Measurements from ENCODE around the gene MCTP1.
"Not testable (repeated sequence)": the region's sequence is repeated elsewhere in the genome, so short reads cannot be mapped to it uniquely, and the experiment has no call there.

The MCTP1 gene

GRCh38 chr5:95032801-95033200 is 252.1 kb downstream of the MCTP1 start:
- no peak for DNase-seq (ENCODE audit: low read depth, low spot score)

DNA sequence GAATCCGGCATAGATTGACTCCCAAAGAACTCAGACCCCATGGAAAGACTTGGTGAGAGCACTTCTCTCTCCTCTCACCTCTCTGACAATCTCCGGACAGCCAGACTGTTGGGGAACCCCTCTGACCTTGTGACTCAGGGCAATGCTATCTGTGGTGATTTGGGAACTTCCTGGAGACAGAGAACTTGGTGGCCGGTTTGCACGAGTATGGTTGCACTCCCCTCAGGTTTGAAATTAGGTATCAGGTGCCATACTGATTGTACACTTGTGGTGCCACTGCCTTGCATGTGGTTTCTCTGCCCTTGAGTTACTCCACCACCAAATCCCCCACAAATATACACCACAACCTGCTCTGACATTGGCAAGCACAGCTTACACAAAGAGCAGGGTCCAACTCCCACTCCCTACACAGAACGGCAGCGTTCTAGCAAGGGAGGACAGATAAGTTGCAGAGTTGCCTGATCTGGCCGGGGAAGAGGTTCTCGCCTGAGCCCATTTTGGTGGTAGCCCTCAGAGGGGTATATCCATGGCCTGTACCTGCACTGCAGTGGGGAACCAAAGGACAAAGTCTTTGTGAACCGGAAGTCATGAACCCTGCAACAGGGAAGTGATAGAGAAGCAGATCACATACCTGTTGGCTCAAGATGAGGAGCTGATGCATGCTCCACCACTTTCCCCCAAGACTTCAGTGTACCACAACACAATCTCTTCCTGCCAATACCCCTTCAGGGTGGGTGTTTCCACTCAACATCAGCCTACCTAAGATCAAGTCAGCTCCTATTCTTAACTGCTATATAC is 255.1 kb downstream of the MCTP1 start:
- DNase-seq (ENCODE audit: low read depth, low spot score), result no peak

- no peak for DNase-seq (ENCODE audit: low read depth, low spot score)
Observed at GRCh38 chr5:95027775-95028174, 257.1 kb downstream of the MCTP1 start.

- no peak for DNase-seq (ENCODE audit: low read depth, low spot score)
Observed at GRCh38 chr5:95027151-95027721, 257.7 kb downstream of the MCTP1 start.

- no peak for DNase-seq (ENCODE audit: low read depth, low spot score)
Observed at GRCh38 chr5:95026718-95027117, 258.2 kb downstream of the MCTP1 start.

GRCh38 chr5:95022967-95023695 is 261.8 kb downstream of the MCTP1 start:
- no peak for DNase-seq (ENCODE audit: low read depth, low spot score)

- no peak for DNase-seq (ENCODE audit: low read depth, low spot score)
Observed at GRCh38 chr5:95020345-95020744, 264.5 kb downstream of the MCTP1 start.

DNA sequence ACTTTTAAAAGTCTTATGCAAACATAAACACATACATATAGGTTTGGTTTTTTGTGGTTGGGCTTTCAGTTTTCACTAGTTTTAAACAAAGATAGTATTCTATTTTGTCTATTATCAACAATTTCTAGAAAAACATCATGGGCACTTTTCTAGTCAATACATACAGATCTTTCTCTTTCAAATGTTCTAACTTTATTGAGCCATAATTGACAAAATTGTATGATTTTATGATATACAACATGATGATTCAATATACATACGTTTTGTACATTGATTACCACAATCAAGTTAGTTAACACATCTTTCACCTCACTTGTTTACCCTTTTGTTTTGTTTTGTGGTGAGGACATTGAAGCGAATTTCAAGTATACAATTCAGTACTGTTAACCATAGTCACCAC is 265.9 kb downstream of the MCTP1 start:
- DNase-seq (ENCODE audit: low read depth, low spot score), result no peak

GRCh38 chr5:95018511-95018910 is 266.4 kb downstream of the MCTP1 start:
- no peak for DNase-seq (ENCODE audit: low read depth, low spot score)

DNA sequence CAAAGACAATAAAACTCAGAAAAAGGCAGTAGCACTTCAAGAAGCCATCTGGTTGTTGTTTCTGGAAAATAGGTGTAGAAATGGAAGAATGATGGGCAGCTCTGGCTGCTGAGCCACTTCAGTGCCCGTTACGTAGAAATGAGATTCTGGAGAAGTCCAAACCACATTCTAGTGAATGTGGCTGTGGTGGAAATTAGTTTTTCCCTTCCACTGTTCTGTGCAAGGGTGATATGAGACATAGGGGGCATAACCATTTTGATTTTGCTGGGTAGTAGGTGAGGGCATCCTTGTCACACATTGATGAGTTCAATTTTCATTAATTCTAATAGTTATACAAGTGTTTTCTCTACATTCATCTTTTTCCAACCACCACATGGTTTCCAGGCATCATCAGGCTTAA is 275.1 kb downstream of the MCTP1 start:
- DNase-seq (ENCODE audit: low read depth, low spot score), result no peak

GRCh38 chr5:95007921-95008597 is 276.8 kb downstream of the MCTP1 start:
- DNase-seq (ENCODE audit: low read depth, low spot score), result no peak

DNA sequence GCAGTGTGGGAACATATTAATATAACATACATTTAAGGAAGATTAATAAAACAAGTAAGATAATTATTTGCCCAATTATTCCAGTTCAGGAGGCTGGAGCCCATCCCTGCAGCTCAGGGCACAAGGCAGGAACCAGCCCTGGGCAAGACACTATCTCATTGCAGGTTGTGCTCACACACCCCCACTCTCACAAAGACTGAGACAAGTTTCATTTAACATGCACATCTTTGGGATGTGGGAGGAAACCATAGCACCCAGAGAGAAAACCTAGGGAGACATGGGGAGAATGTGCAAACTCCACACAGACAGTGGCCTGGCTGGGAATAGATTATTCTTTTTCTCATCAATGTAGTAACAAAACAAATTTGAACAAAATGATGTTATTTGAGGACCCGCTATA is 279.1 kb downstream of the MCTP1 start:
- DNase-seq (ENCODE audit: low read depth, low spot score), result no peak

- no peak for DNase-seq (ENCODE audit: low read depth, low spot score)
Observed at GRCh38 chr5:94998670-94999069, 286.2 kb downstream of the MCTP1 start.

DNA sequence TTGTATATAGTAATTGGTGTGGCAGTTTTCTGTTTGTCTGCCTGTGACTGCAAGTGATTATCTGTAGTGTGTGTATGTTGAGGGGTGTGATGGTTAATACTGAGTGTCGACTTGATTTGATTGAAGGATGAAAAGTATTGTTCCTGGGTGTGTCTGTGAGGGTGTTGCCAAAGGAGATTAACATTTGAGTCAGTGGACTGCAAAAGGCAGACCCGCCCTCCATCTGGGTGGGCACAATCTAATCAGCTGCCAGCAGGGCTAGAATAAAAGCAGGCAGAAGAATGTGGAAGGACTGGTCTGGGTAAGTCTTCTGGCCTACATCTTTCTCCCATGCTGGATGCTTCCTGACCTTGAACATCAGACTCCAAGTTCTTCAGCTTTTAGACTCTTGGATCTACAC is 290.4 kb downstream of the MCTP1 start:
- not testable (repeated sequence) for DNase-seq (ENCODE audit: low read depth, low spot score)

- no peak for DNase-seq (ENCODE audit: low read depth, low spot score)
Observed at GRCh38 chr5:94993491-94993890, 291.4 kb downstream of the MCTP1 start.

- DNase-seq (ENCODE audit: low read depth, low spot score), result no peak
Observed at GRCh38 chr5:94992325-94992724, 292.6 kb downstream of the MCTP1 start.

DNA sequence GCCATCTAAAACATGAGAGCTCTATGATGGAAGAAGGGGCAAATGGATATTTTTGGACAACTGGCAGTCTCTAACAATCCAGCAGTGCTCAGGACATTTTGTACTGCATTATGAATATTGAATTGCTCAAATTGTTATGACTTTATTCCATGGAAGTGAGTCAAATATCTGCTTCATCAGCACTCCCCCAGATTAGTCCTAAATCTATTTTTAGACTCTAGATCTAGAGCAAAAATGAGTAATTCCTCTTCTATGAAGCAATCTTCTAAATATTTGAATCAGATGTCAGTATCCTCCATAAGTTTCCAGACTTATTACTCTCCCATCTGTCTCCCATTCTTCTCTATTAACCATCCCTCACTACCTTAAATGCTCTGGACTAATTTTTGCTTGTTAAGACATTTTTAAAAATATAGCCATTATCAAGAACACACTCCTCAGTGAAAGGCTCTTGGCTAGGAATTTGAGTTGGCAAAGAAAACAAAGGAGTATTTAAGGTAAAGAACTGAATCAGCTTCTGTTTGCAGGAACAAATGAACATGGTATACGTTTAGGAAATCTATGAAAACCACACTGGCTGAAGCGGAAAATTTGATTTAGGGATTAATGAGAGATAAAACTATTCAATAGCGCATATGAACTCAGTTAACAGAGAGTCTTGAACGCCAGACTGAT is 300.9 kb downstream of the MCTP1 start:
- DNase-seq (ENCODE audit: low read depth, low spot score), result no peak

DNA sequence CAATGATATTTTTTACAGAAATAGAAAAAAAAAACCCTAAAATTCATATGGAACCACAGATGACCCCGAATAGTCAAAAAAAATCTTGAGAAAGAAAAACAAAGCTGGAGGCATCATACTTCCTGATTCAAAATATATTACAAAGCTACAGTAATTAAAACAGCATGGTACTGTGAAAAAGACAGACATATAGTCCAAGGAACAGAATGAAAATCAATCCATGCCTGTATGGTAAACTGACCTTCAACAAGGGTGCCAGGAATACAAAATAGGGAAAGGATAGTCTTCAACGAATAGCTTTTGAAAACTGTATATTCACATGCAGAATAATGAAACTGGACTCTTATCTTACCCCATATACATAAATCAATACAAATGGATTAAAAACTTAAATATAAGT is 307.5 kb downstream of the MCTP1 start:
- DNase-seq (ENCODE audit: low read depth, low spot score), result no peak

GRCh38 chr5:94976853-94977252 is 308.0 kb downstream of the MCTP1 start:
- no peak for DNase-seq (ENCODE audit: low read depth, low spot score)

DNA sequence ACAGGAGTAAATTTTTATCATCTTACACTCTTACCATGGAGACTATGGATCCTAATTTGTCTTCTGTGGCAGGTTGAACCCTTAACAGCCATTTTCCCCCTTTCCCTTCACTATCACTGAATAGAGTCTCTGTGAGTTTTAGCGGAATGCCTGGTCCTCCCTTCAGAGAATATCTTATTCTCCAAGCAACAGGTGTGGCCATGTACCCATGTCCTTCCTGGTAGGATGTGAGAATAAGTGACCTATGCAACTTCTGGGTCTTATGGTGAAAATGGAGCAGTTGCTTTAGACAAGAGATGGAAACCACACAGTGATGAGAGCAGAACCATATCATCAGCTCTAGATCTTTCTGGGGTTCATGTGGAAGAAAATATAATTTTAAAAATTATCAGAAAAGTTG is 312.6 kb downstream of the MCTP1 start:
- no peak for DNase-seq (ENCODE audit: low read depth, low spot score)

DNA sequence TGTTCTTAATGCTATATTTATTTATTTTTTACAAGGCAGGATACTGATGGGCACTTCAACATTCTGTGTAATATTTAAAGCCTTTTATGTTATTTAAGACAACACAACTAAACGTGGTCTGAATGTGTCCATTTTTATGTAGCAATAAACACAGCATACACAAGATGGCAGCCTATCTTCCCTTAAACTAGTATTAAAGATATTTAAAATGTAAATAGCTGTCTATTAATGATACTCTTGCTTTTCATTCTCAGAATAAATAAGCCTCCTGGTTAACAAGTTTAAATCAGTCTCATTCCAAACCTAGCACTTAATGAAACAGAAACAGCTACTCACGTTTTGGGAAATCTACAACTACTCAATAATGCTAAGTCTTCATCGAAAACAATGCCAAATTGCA is 315.7 kb downstream of the MCTP1 start:
- no peak for DNase-seq (ENCODE audit: low read depth, low spot score)

All from activated CD4-positive, CD25-positive, alpha-beta regulatory T cell treated with anti-CD3 and anti-CD28 coated beads, Interleukin-2, amount 50 U/mL, for 16 hours (primary cell).